Ishikawa (cell line): ENCODE measurements around the gene ATG101.

Experiments
- CEBPB ChIP-seq: IDR thresholded peaks from 2 replicates; pipeline ENCODE4 v1.6.1; 2012
- EP300 ChIP-seq: IDR thresholded peaks from 2 replicates; pipeline ENCODE4 v1.6.1; 2012; ENCODE audit warnings: borderline replicate concordance
- RAD21 ChIP-seq: IDR thresholded peaks from 2 replicates; pipeline ENCODE4 v1.6.1; 2012; ENCODE audit warnings: low read depth
- REST ChIP-seq: IDR thresholded peaks from 2 replicates; pipeline ENCODE4 v1.6.1; 2012; ENCODE audit warnings: low read depth, mild to moderate bottlenecking
- TAF1 ChIP-seq: IDR thresholded peaks from 2 replicates; pipeline ENCODE4 v1.6.1; 2012; ENCODE audit warnings: low read depth, mild to moderate bottlenecking
- TCF12 ChIP-seq: IDR thresholded peaks from 2 replicates; pipeline ENCODE4 v1.6.1; 2012; ENCODE audit warnings: low read depth
- TEAD4 ChIP-seq: IDR thresholded peaks from 2 replicates; pipeline ENCODE4 v1.6.1; 2012
- USF1 ChIP-seq: IDR thresholded peaks from 2 replicates; pipeline ENCODE4 v1.6.1; 2012
- YY1 ChIP-seq: IDR thresholded peaks from 2 replicates; pipeline ENCODE4 v1.6.1; 2012; ENCODE audit warnings: low read depth
- ZBTB7A ChIP-seq: IDR thresholded peaks from 2 replicates; pipeline ENCODE4 v1.6.1; 2012; ENCODE audit warnings: low read depth

GRCh38 chr12:52125476-52125900 lies 55.7 kb downstream of the ATG101 start:
- TF ChIP-seq TAF1 (no peak), YY1 (peak; percentile 63), ZBTB7A (0 out of 2 replicates have a peak, but pooled peaks have one; percentile 40), EP300 (peak; percentile 90), REST (no peak), TEAD4 (peak; percentile 74), TCF12 (peak; percentile 96), CEBPB (no peak; the same call in 1 of the 2 replicates), USF1 (no peak), RAD21 (peak; percentile 16; the same call in 1 of the 2 replicates)
